Activated CD4-positive, alpha-beta T cell treated with anti-CD3 and anti-CD28 coated beads for 36 hours (primary cell): ENCODE data around the gene FGF13. TPM values are rescaled to one million over a fixed set of nuclear protein-coding genes. Genes with fewer than 3 reads are reported as not detected.

Experiments
- ATAC-seq: fragments of 200-7000 bp; cut with Tn5 transposase; one replicate; pipeline ENCODE4 v1.10.0; 2021; ENCODE audit warnings: mild to moderate bottlenecking, moderate library complexity
- CTCF ChIA-PET: fragments of 350-600 bp; sonication (Branson Sonifier 250); formaldehyde crosslinking; loops from one replicate; lab custom pipeline; 2021; ENCODE audit warnings: antibody characterized with exemption; lab: Charles Lee
- POLR2A ChIA-PET: fragments of 350-600 bp; sonication (Branson Sonifier 250); formaldehyde crosslinking; loops from one replicate; lab custom pipeline; 2021; ENCODE audit warnings: antibody characterized with exemption, inconsistent platforms; lab: Charles Lee
- DNase-seq: peaks from one replicate; pipeline ENCODE4 v3.0.0-alpha.2; 2020
- H3K27ac Mint-ChIP-seq: one replicate; pipeline ENCODE4 v1.8.0; 2021; ENCODE audit warnings: mixed read lengths
- H3K27me3 Mint-ChIP-seq: one replicate; pipeline ENCODE4 v1.8.0; 2021; ENCODE audit warnings: mixed read lengths
- H3K36me3 Mint-ChIP-seq: one replicate; pipeline ENCODE4 v1.8.0; 2021; ENCODE audit warnings: low read depth, mixed read lengths
- H3K4me1 Mint-ChIP-seq: one replicate; pipeline ENCODE4 v1.8.0; 2021; ENCODE audit warnings: mixed read lengths
- H3K4me3 Mint-ChIP-seq: one replicate; pipeline ENCODE4 v1.8.0; 2021; ENCODE audit warnings: mild to moderate bottlenecking, moderate library complexity, mixed read lengths
- H3K9me3 Mint-ChIP-seq: one replicate; pipeline ENCODE4 v1.8.0; 2021; ENCODE audit warnings: low read depth, mixed read lengths
- intact Hi-C, 2 experiments: fragments of 100-400 bp; cut with DNase I in 1 of 2; cut with micrococcal nuclease in 1 of 2; formaldehyde crosslinking; loops; one replicate each; pipeline versions ENCODE4 v1.14.2 to v1.15.1; 2022 to 2024; cut with DNase I, micrococcal nuclease
- total RNA-seq, 2 experiments: library from RNA; stranded (reverse); gene quantifications; one replicate each; pipeline ENCODE4 v1.2.3, GENCODE V29; 2021

FGF13 gene
- not detected for total RNA-seq

DNA sequence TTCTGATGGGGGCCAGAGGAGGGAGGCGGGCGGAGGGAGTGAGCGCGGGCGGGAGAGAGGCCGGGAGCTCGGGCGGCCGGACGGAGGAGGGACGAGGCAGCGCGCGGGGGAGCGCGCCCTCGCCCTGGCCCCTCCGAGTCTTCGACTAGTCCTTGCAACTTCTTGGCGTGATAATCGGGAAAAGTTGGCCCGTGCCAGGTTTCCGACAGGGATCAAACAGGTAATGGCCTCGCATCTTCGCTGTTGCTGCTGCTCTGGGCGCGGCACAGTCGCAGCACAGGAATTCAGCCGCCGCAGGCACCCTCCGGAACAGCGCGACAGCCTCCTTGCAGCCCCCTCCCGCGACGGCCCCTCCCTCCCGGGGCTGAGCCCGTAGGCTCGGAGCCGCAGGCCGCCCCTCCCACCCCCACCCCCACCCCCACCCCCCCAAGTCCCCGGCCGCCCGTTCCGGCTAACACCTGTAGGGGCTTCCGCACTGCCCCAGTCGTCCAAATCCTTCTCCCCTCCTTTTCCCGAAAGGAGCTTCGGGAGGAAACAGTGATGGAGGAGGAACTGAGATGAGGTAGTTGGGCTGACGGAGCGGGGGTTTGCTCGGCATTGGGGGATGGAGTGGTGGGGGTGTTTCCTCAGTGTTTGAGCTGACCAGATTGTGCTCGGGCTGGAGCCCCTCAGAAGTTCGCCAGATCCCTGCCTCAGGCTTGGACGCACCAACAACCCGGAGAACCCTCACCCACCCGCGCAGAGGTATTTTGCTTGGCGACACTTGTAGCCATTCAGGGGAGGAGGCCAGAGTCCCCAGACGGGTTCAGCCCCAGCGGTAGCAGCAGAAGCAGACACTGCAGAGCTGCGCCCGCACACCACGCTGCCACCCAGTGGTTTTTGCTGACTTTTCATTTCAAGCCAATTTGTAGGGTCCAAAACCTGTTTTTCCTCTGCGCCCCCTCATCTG, at the start of gene FGF13:
FGF13 (minus strand) TSS at position 319 of the 949 bp plus-strand sequence. CDS start 714 bp downstream, outside the sequence.
- H3K27me3 Mint-ChIP-seq = peaks cover 32% of the 10 kb centered on the region
- ATAC-seq (peak; percentile 33), DNase-seq (peak; percentile 37)
- no peaks in the 10 kb centered on the region for H3K9me3 Mint-ChIP-seq
- intact Hi-C loops = no loop called here
- ChIA-PET POLR2A (interaction anchor here (0.7 kb wide), 1 partner anchor 8 kb away, joined by 3 read pairs; no protein-coding TSS in a partner anchor), CTCF (no interaction called here)
- H3K4me1 Mint-ChIP-seq = no peaks in the 10 kb centered on the region
- H3K4me3 Mint-ChIP-seq = no peak within 1 kb of the TSS
- no peaks in the 10 kb centered on the region for H3K36me3 Mint-ChIP-seq
- no peak within 1 kb of the TSS for H3K27ac Mint-ChIP-seq

DNA sequence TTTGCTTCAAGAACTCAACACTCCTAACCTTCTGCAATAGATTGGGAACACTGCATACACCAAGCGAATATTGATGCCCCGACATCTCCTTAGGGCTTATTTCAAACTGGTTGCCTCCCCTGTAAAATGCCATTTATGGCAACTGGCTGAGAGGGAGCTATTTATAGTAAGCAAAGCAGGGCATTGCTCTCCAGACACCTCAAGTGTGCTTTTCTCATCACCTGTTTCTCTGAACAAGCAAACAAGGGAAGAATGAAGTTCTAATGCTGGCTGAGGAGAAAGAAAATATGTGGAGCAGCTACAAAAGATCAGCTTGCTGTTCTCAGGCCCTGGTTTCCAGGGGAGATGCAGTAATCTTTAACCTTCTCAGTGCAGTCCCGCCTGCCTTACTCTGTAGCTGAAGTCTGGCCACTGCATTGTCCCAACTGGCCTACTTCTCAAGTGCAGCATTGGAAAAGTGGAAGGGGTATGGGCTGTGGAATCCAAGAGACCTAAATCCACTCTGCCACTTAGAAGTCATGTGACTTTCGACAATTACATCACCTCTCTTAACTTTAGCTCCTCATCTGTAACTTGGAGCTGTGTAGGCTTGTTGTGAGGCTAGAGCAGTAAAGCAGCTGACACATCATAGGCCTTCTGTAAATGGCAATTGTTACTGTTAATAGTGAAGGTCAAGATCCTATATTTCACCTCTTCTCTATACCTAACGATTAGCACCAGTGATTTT, 47.9 kb upstream of the FGF13 start:
- DNase-seq = no peak
- POLR2A ChIA-PET = no interaction called here
- no peak for ATAC-seq
- Mint-ChIP-seq H3K4me3 (no peak overlapping the region), H3K27me3 (peaks cover 3% of the 10 kb centered on the region), H3K27ac (no peak overlapping the region), H3K9me3 (no peaks in the 10 kb centered on the region), H3K36me3 (no peaks in the 10 kb centered on the region), H3K4me1 (no peaks in the 10 kb centered on the region)
- intact Hi-C loops = no loop called here
- CTCF ChIA-PET = no interaction called here

DNA sequence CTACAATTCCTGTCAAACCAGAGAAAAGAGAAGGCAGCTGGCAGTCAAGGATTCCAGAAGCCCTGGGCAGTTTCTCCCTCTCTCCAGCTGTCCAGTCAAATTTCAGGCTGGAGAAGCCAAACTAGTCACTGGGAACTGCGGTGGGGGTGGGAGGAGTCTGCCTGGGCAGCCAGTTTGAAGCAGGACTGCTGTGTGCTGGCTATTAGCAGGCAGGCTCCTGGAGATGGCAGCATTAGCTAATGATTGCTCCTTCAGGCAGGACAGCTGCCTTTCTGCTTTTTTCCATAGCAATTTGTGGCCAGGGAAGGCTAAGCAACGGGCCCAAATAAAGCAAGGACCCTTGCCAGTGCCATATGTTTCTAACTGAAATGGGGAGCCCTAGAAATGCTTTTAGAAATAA, 44.7 kb upstream of the FGF13 start:
- ATAC-seq = no peak
- H3K27me3 Mint-ChIP-seq = no peaks in the 10 kb centered on the region
- CTCF ChIA-PET = no interaction called here
- H3K4me1 Mint-ChIP-seq = no peaks in the 10 kb centered on the region
- H3K27ac Mint-ChIP-seq = no peak overlapping the region
- POLR2A ChIA-PET = no interaction called here
- no peak overlapping the region for H3K4me3 Mint-ChIP-seq
- DNase-seq = no peak
- intact Hi-C loops = no loop called here
- no peaks in the 10 kb centered on the region for H3K36me3 Mint-ChIP-seq
- no peaks in the 10 kb centered on the region for H3K9me3 Mint-ChIP-seq

DNA sequence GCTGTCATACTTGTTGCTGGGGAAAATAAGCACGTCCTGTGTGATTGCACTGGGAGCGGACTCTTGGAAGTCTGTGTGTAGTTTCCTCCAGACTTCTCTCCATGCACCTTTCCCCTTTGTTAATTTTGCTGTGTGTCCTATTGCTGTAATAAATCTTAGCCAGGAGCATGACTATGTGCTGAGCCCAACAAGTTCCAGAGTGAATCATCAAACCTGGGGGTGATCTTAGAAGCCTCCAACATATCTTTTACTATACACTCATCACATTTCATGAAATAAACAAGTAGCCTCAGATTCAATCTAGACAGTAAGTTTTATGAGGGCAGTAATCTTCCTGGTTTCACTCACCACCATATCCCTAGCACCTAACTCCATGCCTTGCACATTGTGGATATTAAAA, 43.3 kb upstream of the FGF13 start:
- no peaks in the 10 kb centered on the region for H3K9me3 Mint-ChIP-seq
- ChIA-PET POLR2A (no interaction called here), CTCF (no interaction called here)
- peaks cover under 1% of the 10 kb centered on the region for H3K27me3 Mint-ChIP-seq
- intact Hi-C loops = no loop called here
- H3K36me3 Mint-ChIP-seq = no peaks in the 10 kb centered on the region
- ATAC-seq (no peak), DNase-seq (no peak)
- no peak overlapping the region for H3K4me3 Mint-ChIP-seq
- no peak overlapping the region for H3K27ac Mint-ChIP-seq
- H3K4me1 Mint-ChIP-seq = no peaks in the 10 kb centered on the region

DNA sequence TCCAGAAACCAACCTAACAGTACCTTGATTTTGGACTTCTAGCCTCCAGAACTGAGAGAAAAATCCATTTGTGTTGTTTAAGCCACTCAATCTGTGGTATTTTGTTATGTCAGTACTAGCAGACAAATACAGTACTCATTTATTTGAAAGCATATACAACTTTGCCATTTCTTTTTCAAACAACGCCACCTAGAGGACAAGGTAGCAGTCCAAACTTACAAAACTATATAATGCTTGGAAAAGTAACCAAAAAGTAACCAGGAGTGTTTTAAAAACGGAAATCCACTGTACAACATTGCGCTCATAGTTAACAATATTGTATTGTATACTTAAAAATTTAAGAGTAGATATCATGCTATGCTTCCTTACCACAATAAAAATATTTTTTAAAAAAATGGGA, 37.0 kb upstream of the FGF13 start:
- ATAC-seq (no peak), DNase-seq (no peak)
- CTCF ChIA-PET = no interaction called here
- POLR2A ChIA-PET = no interaction called here
- intact Hi-C loops = loop anchor here in 1 of 2 experiments (5.0 kb wide), 1 partner anchor 1316 kb away; no protein-coding TSS in a partner anchor
- peaks cover 5% of the 10 kb centered on the region for H3K27me3 Mint-ChIP-seq
- no peaks in the 10 kb centered on the region for H3K9me3 Mint-ChIP-seq
- no peaks in the 10 kb centered on the region for H3K4me1 Mint-ChIP-seq
- H3K4me3 Mint-ChIP-seq = no peak overlapping the region
- no peaks in the 10 kb centered on the region for H3K36me3 Mint-ChIP-seq
- H3K27ac Mint-ChIP-seq = no peak overlapping the region

DNA sequence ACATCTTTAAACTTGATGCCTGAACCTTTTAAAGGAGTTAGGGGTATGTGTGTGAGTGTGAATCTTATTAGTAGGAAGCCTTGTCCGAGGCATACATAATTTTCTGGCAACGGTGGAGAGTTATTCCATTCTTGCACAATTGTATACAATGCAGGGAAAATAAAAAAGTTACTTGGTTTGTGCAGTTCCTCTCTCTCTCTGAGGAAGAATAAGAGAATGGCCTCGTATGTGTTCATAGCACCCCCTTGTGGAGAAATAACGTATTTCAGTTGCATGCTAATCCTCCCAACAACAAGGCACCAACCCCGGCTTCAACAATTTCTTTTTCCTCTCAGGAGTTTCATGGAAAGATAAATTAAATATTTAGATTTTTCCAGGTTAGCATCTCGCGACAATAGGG, 33.7 kb upstream of the FGF13 start:
- ATAC-seq (no peak), DNase-seq (peak; percentile 6)
- H3K27ac Mint-ChIP-seq = no peak overlapping the region
- no peak overlapping the region for H3K4me3 Mint-ChIP-seq
- peaks cover 5% of the 10 kb centered on the region for H3K27me3 Mint-ChIP-seq
- H3K4me1 Mint-ChIP-seq = no peaks in the 10 kb centered on the region
- no peaks in the 10 kb centered on the region for H3K36me3 Mint-ChIP-seq
- POLR2A ChIA-PET = no interaction called here
- no peaks in the 10 kb centered on the region for H3K9me3 Mint-ChIP-seq
- CTCF ChIA-PET = no interaction called here
- intact Hi-C loops = loop anchor here in 1 of 2 experiments (1.0 to 5.0 kb wide), 3 partner anchors 552 to 1313 kb away; no protein-coding TSS in a partner anchor

DNA sequence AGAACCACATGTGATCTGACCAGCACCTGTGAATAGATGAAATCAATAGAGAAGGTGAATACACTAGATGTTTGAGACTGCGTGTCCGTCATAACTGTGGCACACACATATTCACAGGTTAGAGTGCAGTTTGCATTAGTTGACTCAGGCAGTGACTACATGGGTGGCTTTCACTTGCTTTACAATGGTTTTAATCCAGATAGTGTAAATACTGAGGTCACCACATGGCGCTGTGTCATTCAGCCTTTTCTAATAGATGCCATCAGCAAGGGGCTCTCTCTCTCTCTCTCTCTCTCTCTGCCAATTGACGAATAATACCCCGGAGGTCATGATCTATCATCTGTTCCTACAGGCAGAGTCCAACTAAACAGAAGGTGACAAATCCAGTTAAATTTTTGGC, 30.7 kb upstream of the FGF13 start:
- Mint-ChIP-seq H3K27ac (no peak overlapping the region), H3K36me3 (no peaks in the 10 kb centered on the region), H3K27me3 (no peaks in the 10 kb centered on the region), H3K4me3 (no peak overlapping the region), H3K9me3 (no peaks in the 10 kb centered on the region), H3K4me1 (no peaks in the 10 kb centered on the region)
- intact Hi-C loops = no loop called here
- CTCF ChIA-PET = no interaction called here
- ATAC-seq = no peak
- DNase-seq = no peak
- POLR2A ChIA-PET = no interaction called here

DNA sequence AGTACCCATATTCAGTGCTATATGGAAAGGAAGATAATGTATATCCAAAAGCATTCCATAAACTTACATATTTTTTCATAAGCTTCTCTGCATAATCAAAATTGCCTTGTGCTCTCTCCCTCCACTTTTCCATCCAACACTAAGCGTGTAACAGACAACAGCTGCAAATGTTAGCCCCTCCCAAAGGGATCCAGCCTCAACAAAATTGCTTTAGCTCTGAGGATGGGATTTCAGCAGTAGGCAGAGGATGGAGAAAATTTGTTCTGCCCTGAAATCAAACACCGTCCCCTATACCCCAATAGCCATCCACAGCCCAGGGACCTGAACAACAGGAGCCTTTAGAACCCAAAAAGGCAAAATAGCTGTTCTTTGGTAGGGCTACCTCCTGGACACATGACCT, 28.8 kb upstream of the FGF13 start:
- DNase-seq = no peak
- Mint-ChIP-seq H3K4me1 (no peaks in the 10 kb centered on the region), H3K4me3 (no peak overlapping the region), H3K9me3 (no peaks in the 10 kb centered on the region), H3K27ac (no peak overlapping the region), H3K36me3 (no peaks in the 10 kb centered on the region), H3K27me3 (no peaks in the 10 kb centered on the region)
- CTCF ChIA-PET = no interaction called here
- POLR2A ChIA-PET = no interaction called here
- no peak for ATAC-seq
- intact Hi-C loops = no loop called here

DNA sequence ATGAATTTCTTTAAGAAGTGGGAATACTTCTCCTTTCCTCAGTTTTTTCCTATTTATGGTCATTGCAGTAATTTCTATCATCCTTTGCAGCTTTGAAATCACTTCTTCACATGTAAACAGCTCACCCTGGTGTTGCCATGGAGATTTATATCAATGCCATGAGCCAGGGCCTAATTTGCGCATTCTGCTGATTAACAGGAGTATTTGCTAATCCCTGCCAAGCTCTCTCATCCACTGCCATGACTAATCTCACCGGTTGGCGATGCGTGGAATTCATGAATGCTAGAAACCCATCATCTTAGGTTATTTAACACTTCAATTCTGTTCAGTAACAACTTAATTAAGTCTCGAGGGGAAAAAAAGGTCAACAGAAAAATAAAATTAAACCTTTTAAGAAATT, 11.8 kb upstream of the FGF13 start:
- DNase-seq = no peak
- Mint-ChIP-seq H3K27me3 (no peaks in the 10 kb centered on the region), H3K4me3 (no peak overlapping the region), H3K9me3 (no peaks in the 10 kb centered on the region), H3K27ac (no peak overlapping the region), H3K4me1 (no peaks in the 10 kb centered on the region), H3K36me3 (no peaks in the 10 kb centered on the region)
- no peak for ATAC-seq
- ChIA-PET POLR2A (no interaction called here), CTCF (no interaction called here)
- intact Hi-C loops = no loop called here

DNA sequence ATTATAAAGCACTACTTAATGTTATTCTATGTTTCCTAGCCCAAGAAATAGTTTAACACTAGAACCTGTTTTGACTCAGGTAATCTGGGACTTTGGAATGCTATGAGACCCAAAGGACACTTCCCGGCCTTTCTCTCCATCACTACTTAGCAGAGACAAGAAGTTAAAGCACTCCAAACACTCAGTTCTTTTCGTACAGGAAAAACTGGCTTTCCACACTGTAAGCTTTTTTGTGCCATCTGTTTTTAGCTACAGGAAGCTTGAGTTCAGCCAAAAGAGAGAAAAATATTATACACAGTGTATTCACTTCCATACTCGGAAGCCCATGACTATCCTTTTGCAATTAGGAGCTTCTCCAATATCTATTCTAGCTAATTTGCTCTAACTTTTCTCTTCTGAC, 7.9 kb upstream of the FGF13 start:
- Mint-ChIP-seq H3K36me3 (no peaks in the 10 kb centered on the region), H3K27ac (no peak overlapping the region), H3K27me3 (peaks cover 7% of the 10 kb centered on the region), H3K9me3 (no peaks in the 10 kb centered on the region), H3K4me1 (no peaks in the 10 kb centered on the region), H3K4me3 (no peak overlapping the region)
- intact Hi-C loops = no loop called here
- CTCF ChIA-PET = no interaction called here
- DNase-seq (no peak), ATAC-seq (no peak)
- POLR2A ChIA-PET = no interaction called here

DNA sequence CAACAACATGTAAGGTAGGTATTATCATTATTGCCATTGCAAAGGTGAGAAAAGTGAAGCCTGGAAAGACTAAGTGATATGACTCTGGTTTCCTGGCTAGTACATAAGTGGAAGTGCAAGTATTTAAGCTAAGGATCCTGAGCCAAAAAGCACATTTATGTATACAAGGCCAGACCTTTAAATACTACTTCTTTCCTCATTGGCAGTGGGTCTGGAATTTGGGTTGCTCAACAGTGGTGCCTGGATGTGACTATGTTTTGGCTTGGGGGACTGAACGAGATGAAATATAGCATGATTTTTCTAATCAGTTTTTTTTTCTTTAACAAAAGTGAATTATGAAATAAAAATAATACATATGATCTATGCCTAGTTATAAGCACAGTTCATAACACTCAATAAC, 7.4 kb upstream of the FGF13 start:
- Mint-ChIP-seq H3K4me1 (no peaks in the 10 kb centered on the region), H3K36me3 (no peaks in the 10 kb centered on the region), H3K4me3 (no peak overlapping the region), H3K9me3 (no peaks in the 10 kb centered on the region), H3K27me3 (peaks cover 7% of the 10 kb centered on the region), H3K27ac (no peak overlapping the region)
- POLR2A ChIA-PET = no interaction called here
- ATAC-seq (no peak), DNase-seq (no peak)
- intact Hi-C loops = no loop called here
- CTCF ChIA-PET = no interaction called here

DNA sequence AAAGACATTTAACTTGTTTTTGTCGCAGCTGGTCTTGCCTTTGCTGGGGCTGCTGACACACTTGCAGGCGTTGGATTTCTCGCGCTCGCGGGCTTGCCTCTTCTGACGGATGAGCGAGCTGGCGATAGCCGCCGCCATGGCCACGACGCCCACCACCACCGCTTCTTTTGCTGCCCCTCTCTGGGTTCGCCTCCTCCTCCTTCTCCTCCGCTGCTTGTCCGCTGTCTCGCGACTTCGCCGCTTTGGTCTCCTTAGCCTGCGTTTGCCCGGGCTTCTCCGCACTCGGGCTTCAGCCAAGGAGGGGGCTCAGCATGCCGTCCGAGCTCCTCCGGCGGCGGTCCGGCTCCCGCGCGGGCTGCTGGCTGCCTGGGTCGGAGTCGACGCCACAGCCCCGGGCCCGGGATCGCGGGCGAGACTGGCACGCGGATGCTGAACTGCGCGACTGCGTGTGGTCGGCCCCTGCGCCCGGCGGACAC, 613 bp downstream of the FGF13 start:
- intact Hi-C loops = no loop called here
- ChIA-PET CTCF (no interaction called here), POLR2A (no interaction called here)
- no peak overlapping the region for H3K4me3 Mint-ChIP-seq
- no peaks in the 10 kb centered on the region for H3K4me1 Mint-ChIP-seq
- no peak overlapping the region for H3K27ac Mint-ChIP-seq
- H3K27me3 Mint-ChIP-seq = peaks cover 31% of the 10 kb centered on the region
- no peaks in the 10 kb centered on the region for H3K36me3 Mint-ChIP-seq
- DNase-seq (peak; percentile 6), ATAC-seq (no peak)
- H3K9me3 Mint-ChIP-seq = no peaks in the 10 kb centered on the region
